ENCODE measurements around the gene NDUFC2. TPM values are rescaled to one million over a fixed set of nuclear protein-coding genes. Genes with fewer than 3 reads are reported as not detected.
A peak's percentile ranks its signal among the peaks of the same experiment; 100 is the strongest.
"Not testable (repeated sequence)": the region's sequence is repeated elsewhere in the genome, so short reads cannot be mapped to it uniquely, and the experiment has no call there.

The NDUFC2 gene
- total and polyA plus RNA-seq, 2 donors from 2014 or later, result 166 to 457 TPM

- H3K4me3 ChIP-seq (ENCODE audit: low read length in 3 of 3), result no peak overlapping the region
- H3K27me3 ChIP-seq (ENCODE audit: control insufficient read depth, insufficient read depth, low read length), result no peaks in the 10 kb centered on the region
- DNase-seq (peak; percentile 75 to 96 (median 84)), FAIRE-seq (no peak)
- H3K36me3 ChIP-seq (ENCODE audit: control insufficient read depth in 2 of 3, insufficient read depth in 3 of 3, low read length in 3 of 3), result no peaks in the 10 kb centered on the region
- TF ChIP-seq CTCF (IDR thresholded peaks at IDR 0.05; ENCODE audit: borderline replicate concordance, extremely low read depth, insufficient read depth), result no peak
- no peaks in the 10 kb centered on the region for H3K9me3 ChIP-seq (ENCODE audit: control insufficient read depth in 2 of 3, insufficient read depth in 1 of 3, low read length in 3 of 3)
- H3K4me1 ChIP-seq (ENCODE audit: control insufficient read depth in 2 of 3, insufficient read depth in 2 of 3, low read depth in 1 of 3, low read length in 3 of 3), result peaks cover 0 to 6% (median 4%) of the 10 kb centered on the region in 3 donors
- H3K9ac ChIP-seq (ENCODE audit: low read length in 3 of 3), result no peak overlapping the region
- intact Hi-C loops (cut with DNase I), result no loop called here
- H3K27ac ChIP-seq (ENCODE audit: low read depth in 2 of 2, low read length in 2 of 2), result no peak overlapping the region
Measured at GRCh38 chr11:78030429-78031325, 49.0 kb downstream of the NDUFC2 start.

GRCh38 chr11:78028423-78028822, 51.2 kb downstream of the NDUFC2 start:
- DNase-seq; FAIRE-seq; H3K27me3 ChIP-seq (ENCODE audit: control insufficient read depth, insufficient read depth, low read length); H3K9ac ChIP-seq (ENCODE audit: low read length in 3 of 3); H3K27ac ChIP-seq (ENCODE audit: low read depth in 2 of 2, low read length in 2 of 2); intact Hi-C loops (cut with DNase I); H3K9me3 ChIP-seq (ENCODE audit: control insufficient read depth in 2 of 3, insufficient read depth in 1 of 3, low read length in 3 of 3); H3K36me3 ChIP-seq (ENCODE audit: control insufficient read depth in 2 of 3, insufficient read depth in 3 of 3, low read length in 3 of 3); H3K4me3 ChIP-seq (ENCODE audit: low read length in 3 of 3); H3K4me1 ChIP-seq (ENCODE audit: control insufficient read depth in 2 of 3, insufficient read depth in 2 of 3, low read depth in 1 of 3, low read length in 3 of 3): not testable (repeated sequence)

- H3K9me3 ChIP-seq (ENCODE audit: control insufficient read depth in 2 of 3, insufficient read depth in 1 of 3, low read length in 3 of 3), result no peaks in the 10 kb centered on the region
- intact Hi-C loops (cut with DNase I), result no loop called here
- no peak for FAIRE-seq
Measured at GRCh38 chr11:78027759-78028158, 51.9 kb downstream of the NDUFC2 start.

More at GRCh38 chr11:78027759-78028158, 51.9 kb downstream of the NDUFC2 start:
- Histone ChIP-seq H3K36me3 (ENCODE audit: control insufficient read depth in 2 of 3, insufficient read depth in 3 of 3, low read length in 3 of 3) (no peaks in the 10 kb centered on the region), H3K27me3 (ENCODE audit: control insufficient read depth, insufficient read depth, low read length) (no peaks in the 10 kb centered on the region), H3K4me1 (ENCODE audit: control insufficient read depth in 2 of 3, insufficient read depth in 2 of 3, low read depth in 1 of 3, low read length in 3 of 3) (peaks cover 0 to 6% (median 4%) of the 10 kb centered on the region in 3 donors), H3K27ac (ENCODE audit: low read depth in 2 of 2, low read length in 2 of 2) (no peak overlapping the region), H3K9ac (ENCODE audit: low read length in 3 of 3) (no peak overlapping the region), H3K4me3 (ENCODE audit: low read length in 3 of 3) (no peak overlapping the region)
- DNase-seq, result no peak
- TF ChIP-seq CTCF (IDR thresholded peaks at IDR 0.05; ENCODE audit: borderline replicate concordance, extremely low read depth, insufficient read depth), result no peak
